NCI-H1092 treated with DMSO at 0.1 percent for 48 hours (cell line): ENCODE data around the gene AKNA.
A peak's percentile ranks its signal among the peaks of the same experiment; 100 is the strongest.

Experiments
- DNase-seq: peaks from one replicate; lab custom pipeline; 2025; lab: John Stamatoyannopoulos, UW

The AKNA gene

DNA sequence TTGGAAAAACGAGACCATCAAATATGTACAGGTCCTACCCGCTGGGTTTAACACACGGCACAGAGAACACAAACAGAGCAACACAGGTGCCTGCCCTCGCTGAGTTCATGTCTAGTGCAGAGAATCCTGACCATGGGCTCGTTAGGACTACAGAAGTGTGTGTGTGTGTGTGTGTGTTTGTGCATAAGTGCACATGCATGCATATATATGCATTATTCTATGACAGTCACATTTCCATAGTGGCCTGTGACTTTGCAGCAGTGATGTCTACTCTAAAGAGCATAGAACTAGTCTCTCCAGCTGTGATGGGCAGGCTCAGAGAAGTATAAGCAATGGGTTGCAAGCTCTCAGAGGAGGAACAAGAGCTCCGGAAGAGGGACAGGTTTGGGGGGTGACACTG lies 30.4 kb downstream of the AKNA start:
- DNase-seq: no peak

DNA sequence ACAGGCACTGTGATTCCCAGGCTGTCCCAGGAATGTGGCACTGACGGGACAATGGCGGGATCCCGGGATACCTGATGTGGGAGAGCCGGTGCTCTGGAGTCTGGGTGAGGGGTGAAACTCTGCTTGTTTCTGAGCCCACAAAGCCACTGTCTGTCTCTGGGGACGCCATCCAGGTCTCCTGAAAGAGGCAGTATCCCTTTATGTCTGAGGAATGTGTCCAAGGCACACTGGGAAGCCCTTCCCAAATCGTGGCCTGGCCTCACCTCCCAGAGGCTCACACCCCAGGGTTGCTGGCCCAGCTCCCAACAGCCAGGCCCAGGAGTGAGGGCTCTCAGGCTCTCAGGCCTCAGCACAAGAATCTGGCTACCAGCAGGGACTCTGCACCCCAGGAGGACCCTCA lies 31.0 kb downstream of the AKNA start:
- no peak for DNase-seq

DNA sequence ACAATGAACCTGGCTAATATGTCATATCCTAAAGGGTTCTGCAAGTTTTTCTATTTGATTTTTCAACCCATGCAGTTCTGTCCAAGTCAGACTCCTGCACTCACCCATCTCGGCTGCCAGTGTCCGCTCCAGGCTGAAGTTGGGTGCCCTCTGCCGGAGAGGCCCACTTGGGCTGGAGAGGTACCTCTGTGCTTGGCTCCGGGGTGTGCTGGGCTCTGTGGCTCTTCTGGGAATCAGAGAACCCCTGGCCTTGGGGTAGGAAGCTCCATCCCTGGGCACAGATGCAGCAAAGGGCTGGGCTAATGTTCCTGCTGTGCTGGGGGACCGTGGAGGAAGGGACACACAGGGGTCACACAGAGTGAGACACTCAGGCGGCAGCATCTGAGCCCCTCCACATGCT lies 32.0 kb downstream of the AKNA start:
- no peak for DNase-seq

DNA sequence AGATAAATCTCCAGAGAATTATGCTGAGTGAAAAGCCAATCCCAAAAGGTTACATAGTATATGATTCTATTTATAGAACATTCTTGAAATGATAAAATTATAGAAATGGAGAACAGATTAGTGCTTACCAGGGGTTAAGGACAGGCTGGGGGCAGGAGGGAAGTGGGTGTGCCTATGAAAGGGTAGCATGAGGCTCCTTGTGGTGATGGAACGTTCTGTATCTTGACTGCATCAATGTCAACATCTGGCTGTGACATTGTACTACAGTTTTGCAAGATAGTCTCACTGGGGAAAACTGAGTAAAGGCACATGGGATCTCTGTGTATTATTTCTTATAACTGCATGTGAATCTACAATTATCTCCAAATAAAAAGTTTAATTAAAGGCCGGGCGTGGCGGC lies 35.9 kb downstream of the AKNA start:
- DNase-seq: no peak

DNA sequence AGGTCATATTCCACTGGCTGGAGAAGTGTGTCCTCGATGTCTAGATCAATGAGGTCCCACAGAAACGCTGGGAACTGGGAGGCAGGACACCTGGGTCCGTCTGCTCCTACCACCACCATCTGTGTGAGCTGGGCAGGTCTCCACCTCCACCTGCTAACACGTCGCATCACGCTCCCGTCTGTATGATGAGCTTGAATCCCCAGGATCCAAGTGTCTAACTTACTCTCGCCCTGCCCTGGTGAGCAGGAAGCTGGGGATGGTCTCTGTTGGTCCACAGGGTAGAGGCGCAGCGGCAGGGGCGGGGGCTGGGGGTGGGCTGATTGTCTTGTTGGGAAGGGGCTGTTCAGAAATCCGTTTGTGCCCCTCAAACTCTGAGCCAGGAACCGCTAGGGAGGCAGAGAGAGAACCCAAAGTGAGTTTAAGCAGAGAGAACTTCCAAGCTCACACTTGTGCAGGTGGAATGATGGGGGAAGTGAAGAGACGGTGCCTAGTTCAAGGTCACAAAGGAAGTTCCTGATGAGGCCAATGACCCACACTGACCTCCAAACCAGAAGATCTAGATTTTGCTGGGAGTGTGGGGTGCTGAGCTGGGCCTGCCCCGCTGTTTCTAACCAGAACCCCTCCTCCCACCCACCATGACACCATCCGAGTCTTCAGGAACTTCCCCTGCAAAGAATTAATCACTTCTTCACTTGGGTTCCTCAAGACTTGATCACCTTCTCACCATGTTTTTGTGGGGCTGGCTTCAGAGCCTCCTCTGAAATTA lies 37.0 kb downstream of the AKNA start:
- DNase-seq: no peak

DNA sequence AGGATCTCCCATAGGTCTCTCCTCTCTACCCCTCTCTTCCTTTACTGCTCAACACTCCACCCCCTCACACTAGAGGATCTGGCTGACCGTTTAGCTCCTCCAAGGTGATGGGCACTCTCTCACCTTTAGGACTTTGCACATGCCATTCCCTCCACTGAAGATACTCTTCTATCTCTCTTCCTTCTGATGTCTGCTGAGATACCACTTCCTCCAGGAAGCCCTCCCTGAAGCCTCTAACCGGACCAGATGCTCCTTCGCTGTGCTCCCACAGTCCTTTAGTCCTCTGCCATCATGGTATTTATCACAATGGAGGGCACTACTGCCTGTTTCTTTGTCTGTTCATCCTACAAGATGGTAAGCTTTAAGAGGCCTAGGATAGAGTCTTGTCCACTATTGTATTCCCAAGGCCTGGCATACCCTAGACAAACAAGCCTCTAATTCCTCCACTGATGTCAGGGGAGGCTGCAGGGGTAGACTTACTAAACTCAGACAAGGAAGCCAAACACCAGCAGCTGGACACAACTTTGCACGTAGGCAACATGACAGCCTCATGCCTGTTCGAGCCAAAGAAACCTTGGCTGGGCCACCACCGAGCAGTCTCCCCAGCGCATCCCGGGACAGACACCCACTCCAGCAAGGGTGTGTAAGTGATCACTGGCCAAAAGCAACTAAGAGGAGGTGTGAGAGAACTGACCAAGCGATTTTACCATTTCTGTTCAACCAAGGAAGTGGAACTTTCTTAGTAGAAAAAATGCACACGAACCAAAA lies 37.9 kb downstream of the AKNA start:
- DNase-seq: no peak

DNA sequence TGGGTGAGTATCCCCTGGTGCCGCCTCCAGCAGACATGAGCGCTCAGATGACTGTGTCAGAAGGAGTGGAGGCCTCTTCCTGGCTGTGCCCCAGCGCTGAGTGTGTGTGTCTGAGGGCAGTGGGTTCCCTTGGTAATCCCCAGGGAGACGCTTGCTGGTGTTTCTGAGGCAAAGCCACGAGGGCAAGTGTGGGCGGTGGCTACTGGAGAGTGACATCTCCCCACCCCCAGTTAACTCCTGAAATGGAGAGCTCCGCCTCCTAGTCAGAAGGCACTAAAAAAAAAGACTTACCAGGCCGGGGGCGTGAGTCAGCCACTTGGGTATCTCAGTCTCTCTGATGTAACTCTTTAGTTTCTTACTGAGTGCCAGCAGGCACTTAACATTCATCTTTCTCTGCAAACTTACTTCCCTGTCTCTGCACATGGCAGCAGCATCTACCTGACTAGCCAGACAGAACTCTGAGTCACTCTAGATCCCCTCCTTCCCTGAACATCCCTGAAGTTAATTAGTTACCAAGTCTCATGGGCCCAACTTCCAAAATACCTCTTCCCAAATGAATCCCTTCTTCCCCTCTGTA lies 38.8 kb downstream of the AKNA start:
- no peak for DNase-seq

DNA sequence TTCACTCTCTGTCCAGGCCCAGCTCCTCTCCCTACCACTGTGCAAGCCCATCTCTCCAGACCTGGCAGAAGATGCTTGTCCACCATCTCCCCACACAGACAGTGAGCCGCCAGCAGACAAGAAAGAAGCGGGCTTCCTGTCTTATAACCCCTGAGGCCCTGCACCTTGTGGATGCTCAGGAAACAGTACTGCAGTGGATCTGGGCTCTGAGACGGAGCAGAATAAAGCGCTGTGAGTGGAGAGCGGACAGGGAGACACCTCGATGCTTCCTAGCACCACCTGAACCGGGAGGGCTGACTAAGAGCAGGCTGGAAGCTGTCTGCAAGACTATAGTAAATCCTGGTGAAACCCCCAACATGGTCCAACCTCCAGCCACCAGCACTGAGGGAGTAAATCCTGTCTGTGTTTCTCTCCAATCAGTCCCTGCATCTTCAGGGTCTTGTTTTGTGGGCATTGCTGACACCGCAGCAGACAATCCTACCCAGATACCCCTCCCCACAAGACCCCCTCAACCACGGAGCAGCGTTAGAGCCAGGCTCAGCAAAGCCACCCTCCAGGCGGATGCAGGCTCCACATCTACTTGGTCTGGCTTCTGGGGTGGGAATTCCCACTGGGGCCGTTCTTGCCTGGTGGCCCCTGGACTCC lies 39.4 kb downstream of the AKNA start:
- DNase-seq: no peak

DNA sequence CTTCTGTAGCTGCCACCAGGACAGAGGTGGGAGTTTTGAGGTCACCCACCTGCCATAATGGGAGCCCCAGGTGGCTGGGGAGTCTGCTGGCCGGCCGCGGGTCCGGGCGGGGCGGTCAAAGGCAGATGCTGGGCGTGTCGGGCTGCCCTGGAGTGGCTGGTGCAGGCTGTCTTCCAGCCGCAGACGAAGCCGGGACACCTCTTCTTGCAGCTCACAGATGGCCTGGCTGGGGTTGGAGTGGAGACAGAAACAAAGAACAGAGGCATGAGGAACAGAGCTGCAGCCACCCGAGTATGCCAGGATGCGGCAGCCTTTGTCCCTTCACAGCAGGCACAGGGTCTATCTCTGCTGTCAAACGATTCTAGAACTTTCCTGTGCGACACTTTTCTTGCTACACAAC lies 40.1 kb downstream of the AKNA start:
- no peak for DNase-seq

DNA sequence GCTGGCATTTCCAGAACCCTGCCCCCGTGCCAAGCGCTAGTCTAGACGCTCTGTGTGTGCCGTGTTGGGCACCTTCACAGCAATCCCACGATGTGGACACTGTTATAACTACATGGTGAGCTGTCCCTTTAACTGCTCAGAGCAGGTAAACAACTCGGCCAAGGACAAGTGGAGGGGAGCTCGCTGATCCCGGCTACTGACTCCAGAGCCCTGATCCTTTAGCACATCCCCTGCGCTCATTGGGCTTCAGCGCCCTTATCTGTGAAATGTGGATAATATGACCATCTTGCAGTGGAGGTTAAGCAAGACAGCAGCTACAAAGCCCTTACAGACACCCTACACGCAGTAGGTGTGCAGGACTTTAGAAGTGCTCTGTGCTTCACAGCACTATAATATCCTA lies 41.6 kb downstream of the AKNA start:
- DNase-seq: no peak

DNA sequence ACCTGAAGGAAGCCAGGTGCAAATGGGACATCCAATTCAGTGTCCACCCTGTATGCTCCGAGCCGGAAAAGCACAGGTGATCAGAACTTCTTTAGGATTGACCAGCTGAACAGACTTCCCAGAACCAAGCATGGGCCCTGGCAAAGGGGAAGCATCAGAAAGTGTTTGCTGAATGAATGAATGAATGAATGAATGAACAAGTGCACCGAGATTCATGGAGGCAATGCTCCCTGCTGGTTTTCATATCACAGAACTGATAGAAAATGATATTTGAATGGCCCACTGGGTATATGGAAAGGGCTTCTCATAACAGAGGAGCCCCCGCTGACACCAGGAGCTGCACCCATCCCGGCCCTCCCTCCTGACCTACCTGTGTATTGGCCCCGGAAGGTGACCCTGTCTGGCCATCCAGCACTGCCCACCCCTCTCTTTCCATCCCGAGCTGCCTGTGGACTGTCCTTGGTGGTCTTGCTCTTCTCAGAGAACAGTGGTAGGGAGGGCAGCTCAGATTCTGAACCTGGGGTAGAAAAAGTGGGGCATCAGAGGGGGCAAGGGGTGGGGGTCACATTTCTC lies 42.2 kb downstream of the AKNA start:
- no peak for DNase-seq

DNA sequence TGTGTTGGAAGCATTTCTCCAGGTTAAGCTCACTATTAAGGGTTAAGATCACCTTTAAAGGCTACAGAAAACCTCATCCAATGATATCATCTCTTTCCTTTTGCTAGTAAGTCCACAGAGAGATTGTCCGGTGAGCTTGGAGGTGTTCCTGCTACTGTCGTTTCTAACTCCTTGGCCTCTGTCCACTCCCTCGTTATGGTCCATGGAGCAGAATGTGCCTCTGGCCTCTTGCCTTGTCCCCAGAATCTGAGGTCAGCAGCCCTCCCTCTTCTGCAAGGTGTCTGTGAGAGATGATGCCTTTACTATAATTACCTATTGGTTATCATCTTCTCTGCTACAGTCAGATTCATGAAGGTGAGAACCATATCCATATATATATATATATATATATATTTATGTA lies 43.1 kb downstream of the AKNA start:
- no peak for DNase-seq

DNA sequence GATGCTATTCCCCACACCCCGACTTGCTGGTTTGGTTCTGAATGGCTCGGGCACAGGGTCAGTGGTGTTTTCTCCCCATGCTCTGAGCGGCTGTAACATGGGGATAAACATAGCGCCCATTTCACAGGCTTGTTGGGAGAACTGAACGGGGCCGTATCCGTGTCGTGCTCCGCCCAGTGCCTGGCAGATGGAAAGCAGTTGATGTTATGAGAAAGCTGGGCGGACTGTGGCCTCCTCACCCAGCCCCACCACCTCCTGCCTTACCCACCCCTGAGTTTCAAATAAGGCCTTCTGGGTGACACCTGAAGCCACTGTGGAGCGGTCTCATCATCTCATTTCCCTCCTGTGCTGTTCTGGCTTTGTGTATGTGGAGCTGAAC lies 43.6 kb downstream of the AKNA start:
- DNase-seq: no peak

DNA sequence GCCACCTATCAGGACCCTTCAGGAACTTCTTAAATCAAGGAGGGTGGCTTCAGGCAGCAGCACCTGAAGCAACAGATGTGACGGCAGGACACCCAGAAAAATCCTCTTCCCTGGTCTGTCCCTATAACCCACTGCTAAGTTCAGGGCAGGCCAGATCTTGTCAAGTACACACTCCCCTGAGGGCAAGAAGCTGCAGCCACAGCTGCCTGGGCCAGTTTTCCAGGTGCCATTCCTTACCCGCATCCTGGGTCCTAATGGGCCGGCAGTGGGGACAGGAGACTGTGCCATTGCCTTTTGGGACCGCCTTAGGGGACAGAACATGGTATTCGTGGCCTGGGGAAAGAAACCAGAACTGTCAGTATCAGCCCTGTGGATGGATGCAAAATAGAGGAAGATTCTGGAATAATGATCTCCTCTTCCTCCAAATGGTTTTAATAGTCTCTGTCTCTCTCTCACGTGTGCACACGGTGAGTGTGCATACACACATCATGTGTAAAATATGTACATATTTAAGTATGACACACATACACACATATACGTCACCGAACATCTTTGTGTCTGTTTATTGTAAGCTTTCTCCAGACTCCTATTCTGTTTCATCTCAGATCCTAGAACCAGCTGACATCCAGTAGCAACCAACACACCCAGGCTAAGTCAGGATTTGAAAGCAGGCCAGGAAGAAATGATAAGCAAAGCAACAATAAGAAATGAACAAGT lies 44.2 kb downstream of the AKNA start:
- DNase-seq: no peak

DNA sequence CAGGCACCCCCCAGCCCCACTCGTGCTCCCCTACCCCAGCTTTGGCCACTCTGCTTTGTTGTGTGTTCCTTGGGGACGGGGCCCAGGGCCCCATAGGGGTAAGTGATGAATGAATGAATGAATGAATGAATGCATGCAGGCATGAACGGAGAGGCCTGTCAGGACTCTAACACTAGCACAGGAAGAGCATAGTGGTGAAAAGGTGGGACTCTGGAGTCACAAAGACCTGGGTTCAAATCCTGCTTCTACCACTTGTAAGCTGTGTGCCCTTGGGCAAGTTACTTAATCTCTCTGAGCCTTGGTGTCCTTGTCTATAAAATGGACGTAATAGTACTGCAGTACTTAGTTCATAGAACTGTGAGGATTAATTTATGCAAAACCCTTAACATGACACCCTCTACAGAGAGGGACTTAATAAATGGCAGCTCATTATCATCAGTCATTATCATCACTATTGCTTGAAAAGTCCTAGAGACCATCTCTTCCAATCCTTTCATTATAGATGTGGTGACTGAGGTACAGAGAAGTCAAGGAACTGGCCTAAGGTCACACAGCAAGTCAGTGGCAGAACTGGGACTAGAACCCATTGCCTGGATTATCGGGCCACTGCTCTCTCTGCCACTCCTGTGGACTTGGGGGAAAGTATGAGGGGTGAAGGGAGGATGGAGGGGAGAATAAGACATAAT lies 44.9 kb downstream of the AKNA start:
- no peak for DNase-seq

DNA sequence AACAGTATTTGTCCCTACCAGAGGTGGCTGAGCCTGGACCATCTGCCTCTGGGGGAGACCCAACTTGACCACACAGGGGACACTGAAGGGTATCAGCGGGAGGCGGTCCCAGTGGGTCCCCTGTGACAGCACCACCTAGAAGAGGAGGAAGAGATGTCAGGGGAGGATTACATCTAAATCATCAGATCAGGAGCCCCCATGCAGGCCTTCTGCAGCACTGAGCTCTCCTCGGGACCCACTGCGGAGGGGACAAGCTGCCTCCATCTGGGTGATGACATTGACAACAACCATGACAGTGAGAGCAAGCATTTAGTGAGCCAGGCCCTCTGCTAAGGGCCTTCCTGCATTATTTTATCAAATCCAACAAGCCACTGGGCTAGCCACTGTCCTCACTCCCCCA lies 45.8 kb downstream of the AKNA start:
- no peak for DNase-seq

DNA sequence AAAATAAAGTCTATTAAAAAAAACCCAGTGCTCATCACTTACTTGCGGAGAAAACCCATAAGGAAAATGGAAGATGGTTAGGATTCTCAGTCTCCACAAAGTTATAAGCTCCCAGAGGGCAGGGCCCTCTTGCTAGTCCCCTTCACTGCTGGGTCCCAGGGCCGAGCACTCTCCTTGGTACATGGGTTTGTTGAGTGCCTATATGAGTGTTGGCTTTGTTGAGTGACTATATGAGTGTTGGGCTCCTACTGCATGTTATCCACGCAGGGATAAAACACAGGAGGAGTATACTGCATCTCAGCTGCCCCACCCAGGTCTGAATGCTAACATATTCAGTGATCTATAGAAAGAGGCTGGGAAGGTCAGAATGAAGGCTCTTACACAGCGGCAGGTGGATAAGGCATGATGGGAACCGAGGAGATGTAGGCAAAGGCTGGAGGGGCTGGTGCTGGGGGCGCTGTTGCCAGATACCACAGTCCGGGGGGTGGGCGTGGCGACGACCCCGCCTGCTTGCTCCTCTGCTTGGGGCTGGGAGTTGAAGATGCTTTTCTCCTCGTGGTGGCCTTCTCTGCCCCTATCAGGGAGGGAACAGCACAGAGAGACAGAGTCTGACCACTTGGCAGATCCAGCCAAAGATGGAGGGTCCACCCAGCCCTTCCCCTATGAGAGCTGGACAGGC lies 46.5 kb downstream of the AKNA start:
- DNase-seq: no peak

DNA sequence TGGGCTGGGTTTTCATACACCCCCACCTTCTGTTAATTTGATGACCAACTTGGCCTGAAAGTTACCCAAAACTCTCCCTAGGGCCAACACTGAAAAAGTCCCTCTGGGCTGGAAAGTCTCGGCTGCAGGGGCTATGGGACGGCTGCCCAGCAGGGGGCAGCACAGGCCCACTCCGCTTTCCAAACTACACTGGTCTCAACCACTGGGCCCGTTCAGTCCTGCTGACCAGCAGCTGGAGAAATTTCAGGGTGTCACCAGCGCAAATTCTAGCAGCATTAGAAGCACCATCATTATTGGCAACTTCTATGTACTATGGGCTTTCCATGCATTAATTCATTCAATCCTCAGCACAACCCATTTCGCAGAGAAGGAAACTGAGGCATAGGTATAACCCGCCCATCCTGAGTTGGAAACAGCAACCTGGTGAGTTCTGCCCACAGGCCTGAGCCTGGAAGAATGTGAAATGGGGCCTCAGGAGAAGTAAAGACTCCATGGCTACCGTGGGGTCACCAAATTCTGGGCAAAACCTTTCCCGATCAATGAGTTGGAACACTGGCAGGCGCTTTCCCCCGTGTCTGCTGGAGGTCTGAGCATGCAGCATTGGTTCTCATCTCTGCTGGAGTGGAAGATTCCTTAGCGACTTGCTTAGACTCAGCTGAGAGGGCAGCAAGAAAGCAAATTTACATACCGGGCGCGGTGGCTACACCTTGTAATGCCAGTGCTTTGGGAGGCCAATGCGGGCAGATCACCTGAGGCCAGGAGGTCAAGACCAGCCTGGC lies 48.5 kb downstream of the AKNA start:
- peak; percentile 29 for DNase-seq

DNA sequence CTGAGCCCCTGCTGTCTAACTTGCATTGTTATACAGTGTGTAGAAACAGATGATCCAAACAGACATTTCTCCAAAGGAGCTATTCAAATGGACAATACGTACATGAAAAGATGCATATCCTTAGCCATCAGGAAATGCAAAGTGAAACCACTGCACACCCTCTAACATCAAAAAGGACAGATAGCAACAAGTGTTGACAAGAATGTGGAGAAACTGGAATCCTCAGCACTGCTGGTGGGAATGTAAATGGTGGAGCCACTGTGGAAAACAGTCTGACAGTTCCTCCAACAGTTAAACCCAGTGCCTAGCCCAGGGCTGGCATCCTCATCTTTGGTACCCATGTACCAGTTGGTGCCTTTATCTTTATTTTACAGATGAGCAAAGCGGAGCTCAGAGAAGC lies 49.6 kb downstream of the AKNA start:
- no peak for DNase-seq
